HG03135 (cell line): ENCODE results near the gene C11orf86.
"Not testable (repeated sequence)": the region's sequence is repeated elsewhere in the genome, so short reads cannot be mapped to it uniquely, and the experiment has no call there.

Source experiments
- ATAC-seq: cut with Tn5 transposase; IDR thresholded peaks from one replicate; pipeline ENCODE4 v1.9.1; 2021; ENCODE audit warnings: mild to moderate bottlenecking, moderate library complexity; ENCODE audit not compliant: unreplicated experiment

Gene C11orf86

DNA sequence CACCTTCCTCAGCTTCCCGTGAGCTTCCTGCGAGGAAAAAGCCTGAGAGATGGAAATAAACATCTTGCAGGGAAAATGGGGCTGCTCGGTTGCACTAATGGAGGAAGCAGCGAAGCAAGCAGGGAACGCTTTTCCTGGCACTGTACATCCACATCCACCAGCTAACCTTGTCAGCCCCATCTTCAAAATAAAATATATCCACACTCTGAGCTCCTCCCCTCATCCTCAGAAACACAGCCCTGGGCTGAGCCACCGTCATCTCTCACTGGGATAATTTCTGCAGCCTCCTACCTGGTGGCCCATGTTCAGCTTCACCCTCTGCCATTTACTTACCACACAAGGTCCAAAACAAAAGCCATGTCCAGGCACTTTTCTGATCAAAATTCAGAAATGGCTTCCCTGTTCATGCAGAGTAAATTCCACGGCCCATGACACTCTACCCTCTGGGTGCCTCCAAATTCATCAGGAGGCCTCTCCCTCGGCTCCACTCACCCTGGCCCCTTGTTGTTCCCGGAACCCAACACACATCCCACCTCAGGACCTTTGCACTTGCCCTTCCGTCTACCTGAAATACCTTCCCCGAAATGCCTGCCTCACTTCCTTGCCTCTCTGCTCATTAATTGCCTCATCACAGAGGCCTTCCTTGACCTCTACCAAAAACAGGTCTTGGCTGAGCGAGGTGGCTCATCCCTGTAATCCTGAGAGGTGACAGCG is 13.0 kb downstream of the C11orf86 start:
- no peak for ATAC-seq

- ATAC-seq: not testable (repeated sequence)
Measured at GRCh38 chr11:66988741-66989140, 13.6 kb downstream of the C11orf86 start.

GRCh38 chr11:66989360-66989759 is 14.3 kb downstream of the C11orf86 start:
- not testable (repeated sequence) for ATAC-seq

GRCh38 chr11:66992041-66992440 is 16.9 kb downstream of the C11orf86 start:
- no peak for ATAC-seq

DNA sequence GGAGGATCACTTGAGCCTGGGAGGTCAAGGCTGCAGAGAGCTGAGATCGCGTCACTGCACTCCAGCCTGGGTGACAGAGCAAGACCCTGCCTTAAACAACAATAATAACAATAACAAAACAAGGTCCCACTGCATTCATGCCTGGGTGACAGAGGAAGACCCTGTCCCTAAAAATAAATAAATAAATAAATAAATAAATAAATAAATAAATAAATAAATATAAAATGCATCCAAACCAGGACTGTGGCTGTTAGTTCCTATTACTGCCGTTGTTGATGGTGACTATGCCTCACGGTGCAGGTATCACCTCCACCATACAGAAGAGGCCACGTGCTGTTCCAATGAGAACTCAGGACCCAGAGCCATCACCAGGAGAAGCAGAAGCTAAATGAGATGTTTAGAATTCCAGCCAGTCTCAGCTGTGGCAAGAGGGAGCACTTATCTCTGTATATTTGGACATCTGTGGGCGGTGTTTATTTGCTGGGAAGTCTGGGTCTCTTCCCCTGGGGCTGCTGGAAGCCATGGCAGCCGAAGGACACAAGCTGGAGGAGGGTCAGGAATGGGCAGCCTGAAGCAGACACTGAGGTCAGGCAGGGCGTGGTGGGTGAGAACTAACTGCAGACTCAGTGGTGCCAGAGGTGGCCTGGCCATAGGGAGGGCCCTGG is 21.6 kb downstream of the C11orf86 start:
- ATAC-seq: no peak

DNA sequence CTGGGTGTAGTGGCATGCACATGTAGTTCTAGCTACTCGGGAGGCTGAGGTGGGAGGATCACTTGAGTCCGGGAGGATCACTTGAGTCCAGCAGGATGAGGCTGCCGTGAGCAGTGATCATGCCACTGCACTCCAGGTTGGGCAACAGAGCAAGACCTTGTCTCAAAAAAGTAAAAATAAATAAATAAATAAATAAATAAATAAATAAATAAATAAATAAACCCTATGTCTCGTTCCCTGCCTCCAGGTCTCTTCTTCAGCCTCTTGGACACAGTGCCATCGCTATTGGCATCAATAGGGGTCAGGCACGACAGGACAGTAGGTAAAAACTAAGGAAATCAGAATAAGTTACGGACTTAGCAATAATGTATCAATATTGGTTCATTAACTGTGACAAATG is 24.5 kb downstream of the C11orf86 start:
- no peak for ATAC-seq

GRCh38 chr11:67001332-67001731 is 26.2 kb downstream of the C11orf86 start:
- ATAC-seq: no peak

DNA sequence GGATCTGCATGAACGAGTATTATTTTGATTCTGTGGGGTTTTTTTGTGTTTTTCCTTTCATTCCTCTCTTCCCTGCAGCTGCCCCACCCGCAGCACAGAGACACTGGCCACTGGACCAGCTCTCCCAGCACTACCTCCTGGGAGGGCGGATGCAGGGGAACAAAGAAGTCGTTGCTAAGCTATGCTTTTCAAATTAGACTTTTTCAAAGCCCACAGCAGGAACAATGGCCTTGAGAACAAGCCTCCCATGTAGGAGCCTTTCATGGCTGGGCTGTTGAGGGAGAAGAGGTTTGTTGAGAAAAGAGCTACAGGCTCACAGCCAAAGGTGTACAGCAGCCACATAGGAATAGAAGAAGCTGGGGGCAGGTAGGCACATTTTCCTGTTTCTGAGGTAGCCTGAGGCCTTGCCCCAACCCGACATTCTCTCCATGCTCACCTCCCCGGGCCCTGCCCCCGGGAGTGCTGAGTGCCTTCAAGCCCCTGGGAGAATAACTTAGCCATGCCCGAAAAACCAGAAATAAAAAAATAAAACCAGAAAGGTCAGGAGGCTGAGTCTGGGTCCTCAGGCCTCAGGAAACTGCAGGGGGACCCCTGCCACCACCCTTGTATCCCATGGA is 27.3 kb downstream of the C11orf86 start:
- no peak for ATAC-seq

DNA sequence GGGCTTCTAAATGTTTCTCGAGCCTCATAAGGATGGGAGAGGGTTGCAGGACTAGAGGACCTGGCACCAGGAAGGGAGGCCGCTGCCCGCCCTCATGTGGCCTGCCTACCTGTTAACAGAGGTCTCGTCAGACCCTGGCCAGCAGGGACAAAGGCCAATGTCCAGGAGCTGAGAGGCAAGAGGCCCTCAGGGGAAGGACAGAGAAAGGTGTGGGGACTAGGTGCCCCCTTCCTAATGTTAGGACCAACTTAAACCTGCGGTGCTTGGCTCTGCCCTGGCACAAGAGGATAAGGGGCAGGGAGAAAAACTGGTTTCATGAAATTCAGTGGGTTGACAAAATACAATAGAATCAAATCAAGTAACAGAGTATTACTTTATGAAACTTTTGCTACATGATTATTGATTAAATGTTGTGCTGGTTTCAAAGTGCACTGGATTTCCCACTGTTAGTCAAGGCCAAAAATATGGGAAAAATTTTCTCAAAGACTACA is 27.9 kb downstream of the C11orf86 start:
- no peak for ATAC-seq

- ATAC-seq: not testable (repeated sequence)
Measured at GRCh38 chr11:67005200-67005599, 30.1 kb downstream of the C11orf86 start.

- no peak for ATAC-seq
Measured at GRCh38 chr11:67006029-67006884, 31.2 kb downstream of the C11orf86 start.

- ATAC-seq: no peak
Measured at GRCh38 chr11:67007126-67007525, 32.0 kb downstream of the C11orf86 start.

GRCh38 chr11:67010296-67010905 is 35.3 kb downstream of the C11orf86 start:
- ATAC-seq: no peak

DNA sequence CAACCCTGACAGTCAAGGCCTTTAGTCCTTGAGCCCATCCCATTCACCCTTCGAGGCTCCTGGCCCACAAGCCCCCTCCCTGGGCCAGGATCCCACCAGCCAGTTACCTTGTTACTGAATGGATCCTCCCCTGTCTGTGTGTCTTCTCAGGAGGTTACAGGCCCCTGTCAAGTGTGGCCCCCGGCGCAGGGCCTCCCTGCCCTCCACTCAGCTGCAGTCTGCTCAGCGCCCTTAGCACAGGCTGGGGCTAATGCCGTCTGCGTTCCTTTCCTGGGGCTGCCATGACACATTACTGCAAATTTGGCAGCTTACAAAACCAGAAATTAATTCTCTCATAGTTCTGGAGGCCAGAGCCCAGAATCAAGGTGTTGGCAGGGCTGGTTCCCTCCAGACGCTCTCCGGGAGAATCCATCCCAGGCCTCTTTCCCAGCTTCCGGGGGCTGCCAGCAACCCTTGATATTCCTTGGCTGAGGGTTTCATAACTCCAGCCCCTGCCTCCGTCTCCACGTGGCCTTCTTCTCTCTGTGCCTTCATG is 38.5 kb downstream of the C11orf86 start:
- ATAC-seq: no peak

DNA sequence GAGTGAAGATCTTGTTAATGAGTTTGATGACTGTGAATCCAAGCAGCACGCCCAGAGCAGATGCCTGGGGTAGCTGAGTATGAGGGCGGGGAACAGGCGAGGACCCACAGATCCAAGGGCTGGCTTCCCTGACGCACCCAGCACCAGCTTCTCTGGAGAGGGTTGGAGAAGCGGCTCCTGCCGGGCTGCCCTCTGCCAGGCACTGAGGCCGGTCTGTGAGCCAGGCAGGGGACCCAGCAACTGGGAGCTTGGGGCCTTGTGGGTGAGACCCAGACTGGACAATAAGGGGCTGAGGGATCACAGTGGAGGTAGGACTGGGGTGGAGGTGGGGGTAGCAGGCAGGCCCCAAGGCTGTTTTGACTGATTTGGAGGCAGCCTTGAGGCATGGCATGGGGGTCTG is 39.2 kb downstream of the C11orf86 start:
- ATAC-seq: no peak

DNA sequence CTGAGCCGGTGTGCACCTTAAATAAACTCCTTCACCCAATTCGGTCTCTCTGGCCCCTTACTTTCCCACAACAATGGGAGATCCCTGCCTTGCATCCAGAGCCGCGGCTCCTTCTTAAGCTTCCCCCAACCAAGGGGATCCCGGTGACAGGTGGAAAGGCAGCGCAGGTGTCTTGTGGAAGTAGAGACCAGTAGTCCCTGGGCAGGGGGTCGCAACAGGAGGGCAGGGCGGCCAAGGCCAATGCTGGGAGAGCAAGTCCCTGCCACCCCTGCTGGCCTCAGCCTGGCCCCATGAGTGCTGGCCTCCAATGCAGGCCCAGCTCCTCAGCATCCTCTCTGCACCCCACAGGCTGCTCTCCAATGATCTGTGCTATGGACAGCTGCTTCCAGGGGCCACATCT is 39.9 kb downstream of the C11orf86 start:
- ATAC-seq: no peak

DNA sequence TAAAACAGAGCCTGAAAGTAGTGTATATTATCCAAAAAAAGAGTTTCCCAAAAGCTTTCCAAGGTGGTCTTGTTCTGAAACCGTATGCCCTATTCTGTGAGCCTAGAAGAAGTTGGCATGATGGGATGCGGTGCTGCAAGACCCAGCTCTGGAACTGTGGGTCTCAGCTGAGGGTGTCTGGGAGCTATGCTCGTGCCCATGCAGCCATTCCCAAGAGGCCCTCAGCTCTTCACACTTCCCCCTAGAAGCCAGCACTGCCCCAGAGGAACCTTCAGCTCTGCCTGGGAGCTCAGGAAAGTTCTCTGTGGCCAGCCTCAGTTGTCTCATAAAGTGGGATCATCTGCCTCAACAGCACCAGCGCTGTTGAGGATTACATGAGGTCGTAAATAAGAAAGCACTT is 41.4 kb downstream of the C11orf86 start:
- no peak for ATAC-seq

- no peak for ATAC-seq
Measured at GRCh38 chr11:67020949-67021348, 45.8 kb downstream of the C11orf86 start.

DNA sequence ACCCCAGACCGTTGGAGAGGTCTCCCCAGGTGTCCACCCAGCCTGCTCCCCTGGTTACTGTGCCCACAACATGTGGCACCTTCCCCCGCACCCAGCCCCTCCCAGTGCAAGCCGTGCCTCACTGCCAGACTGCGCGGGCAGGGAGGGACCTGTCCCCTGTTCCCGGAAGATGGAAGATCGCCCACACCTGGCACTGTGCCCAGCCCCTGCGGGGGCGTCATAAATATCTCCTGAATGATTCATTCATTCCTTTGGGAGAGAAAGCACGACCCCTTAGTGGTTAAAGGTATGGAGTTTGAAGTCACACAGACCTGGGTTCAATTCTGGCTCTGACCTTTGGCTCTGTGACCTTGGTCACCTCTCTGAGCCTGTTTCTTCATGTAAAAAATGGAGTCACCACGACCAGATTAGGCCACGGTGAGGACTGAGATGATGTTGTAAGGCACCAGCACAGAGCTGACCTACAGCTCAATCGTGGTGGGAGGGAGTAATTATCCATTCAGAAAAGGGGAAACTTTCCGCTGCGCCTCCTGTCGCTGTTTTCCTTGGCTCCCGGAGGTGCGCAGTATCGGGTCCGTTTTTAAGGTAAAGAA is 47.3 kb downstream of the C11orf86 start:
- ATAC-seq: no peak
